GM12878 (cell line): ENCODE data around the gene DUSP11.

Source experiments
- BRCA1 ChIP-seq: IDR thresholded peaks from 2 replicates; pipeline ENCODE4 v1.6.1; 2011; ENCODE audit warnings: low read depth, low read length, improper control_type of control experiment
- CREB1 ChIP-seq: IDR thresholded peaks from 2 replicates; pipeline ENCODE4 v1.6.1; 2012; ENCODE audit warnings: low read depth, mild to moderate bottlenecking, inconsistent platforms
- CTCF ChIP-seq, 3 experiments: IDR thresholded peaks in 2 of 3; conservative IDR thresholded peaks in 1 of 3; 2 replicates each; pipeline ENCODE4 v1.5.1; 2011; ENCODE audit warnings: low read depth in 3 of 3, low read length in 3 of 3, mild to moderate bottlenecking in 3 of 3, control low read depth in 2 of 3, moderate library complexity in 2 of 3, inconsistent platforms in 1 of 3, mixed read lengths in 1 of 3; ENCODE audit not compliant: control insufficient read depth in 2 of 3, insufficient read depth in 1 of 3; ENCODE audit errors: extremely low read depth in 1 of 3
- JUND ChIP-seq: IDR thresholded peaks from 2 replicates; pipeline ENCODE4 v1.6.1; 2012; ENCODE audit warnings: low read depth, mild to moderate bottlenecking, low read length, improper control_type of control experiment, moderate library complexity
- SREBF1 ChIP-seq: IDR thresholded peaks from 2 replicates; pipeline ENCODE4 v1.6.1; 2012; ENCODE audit warnings: mild to moderate bottlenecking, low read length
- SREBF2 ChIP-seq: IDR thresholded peaks from 2 replicates; pipeline ENCODE4 v1.6.1; 2012; ENCODE audit warnings: mild to moderate bottlenecking, low read length
- SUZ12 ChIP-seq: fragments of 200-600 bp; sonication (generic); IDR thresholded peaks from one replicate; pipeline ENCODE4 v1.6.1; 2018; ENCODE audit warnings: antibody characterized with exemption, mild to moderate bottlenecking; ENCODE audit not compliant: unreplicated experiment
- TBL1XR1 ChIP-seq: IDR thresholded peaks from 2 replicates; pipeline ENCODE4 v1.6.1; 2012; ENCODE audit warnings: low read depth, low read length, improper control_type of control experiment

DNA sequence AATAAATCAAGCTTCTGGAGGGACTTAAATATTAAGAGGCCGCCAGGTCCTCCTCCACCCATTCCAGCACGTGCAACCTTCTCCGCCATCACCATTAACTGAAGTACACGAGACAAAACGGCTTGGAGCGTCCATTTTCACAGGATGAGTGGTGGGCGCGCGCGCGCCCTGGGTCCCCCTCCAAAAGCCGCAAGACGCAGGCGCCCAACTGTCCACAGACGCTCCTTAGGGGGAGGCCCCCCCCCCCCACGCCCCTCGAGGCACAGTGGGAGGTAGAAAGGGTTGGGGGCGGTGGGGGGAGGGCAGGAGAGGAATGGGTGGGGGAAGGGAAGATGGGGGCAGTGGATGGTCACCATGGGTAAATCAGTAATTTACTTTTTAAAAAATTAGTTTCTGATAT, 38.4 kb upstream of the DUSP11 start:
- TF ChIP-seq JUND (no peak), SUZ12 (no peak), CTCF (IDR thresholded peaks at IDR 0.05 in 2 of 3, conservative IDR thresholded peaks at IDR 0.05 in 1 of 3; ENCODE audit: control insufficient read depth in 2 of 3, extremely low read depth in 1 of 3, insufficient read depth in 1 of 3, low read depth in 3 of 3, low read length in 3 of 3) (no peak), TBL1XR1 (no peak), SREBF1 (no peak), SREBF2 (no peak), CREB1 (no peak), BRCA1 (no peak)
